ENCODE measurements around the gene SMLR1.

Gene SMLR1

GRCh38 chr6:130825772-130826441 is 1.3 kb upstream of the SMLR1 start:
- no peak for DNase-seq (ENCODE audit: low read depth in 2 of 2)

- DNase-seq (ENCODE audit: low read depth in 2 of 2): no peak
These were observed 562 bp upstream of the SMLR1 start for GRCh38 chr6:130826442-130827246.

- DNase-seq (ENCODE audit: low read depth in 2 of 2): no peak
These were observed 2.2 kb downstream of the SMLR1 start for GRCh38 chr6:130829333-130829910.

GRCh38 chr6:130831607-130832006 is 4.4 kb downstream of the SMLR1 start:
- DNase-seq (ENCODE audit: low read depth in 2 of 2): no peak

GRCh38 chr6:130833569-130833968 is 6.4 kb downstream of the SMLR1 start:
- DNase-seq (ENCODE audit: low read depth in 2 of 2): no peak

GRCh38 chr6:130834482-130835251 is 7.5 kb downstream of the SMLR1 start:
- no peak for DNase-seq (ENCODE audit: low read depth in 2 of 2)

GRCh38 chr6:130836055-130836640 is 8.9 kb downstream of the SMLR1 start:
- DNase-seq (ENCODE audit: low read depth in 2 of 2): no peak

GRCh38 chr6:130837067-130837466 is 9.9 kb downstream of the SMLR1 start:
- no peak for DNase-seq (ENCODE audit: low read depth in 2 of 2)

- no peak for DNase-seq (ENCODE audit: low read depth in 2 of 2)
These were observed 11.1 kb downstream of the SMLR1 start for GRCh38 chr6:130838250-130838860.

GRCh38 chr6:130838951-130839350 is 11.7 kb downstream of the SMLR1 start:
- no peak for DNase-seq (ENCODE audit: low read depth in 2 of 2)

GRCh38 chr6:130839379-130839778 is 12.2 kb downstream of the SMLR1 start:
- DNase-seq (ENCODE audit: low read depth in 2 of 2): no peak

GRCh38 chr6:130840050-130840449 is 12.8 kb downstream of the SMLR1 start:
- no peak for DNase-seq (ENCODE audit: low read depth in 2 of 2)

- DNase-seq (ENCODE audit: low read depth in 2 of 2): no peak
These were observed 14.0 kb downstream of the SMLR1 start for GRCh38 chr6:130841128-130841728.

GRCh38 chr6:130843575-130844320 is 16.5 kb downstream of the SMLR1 start:
- DNase-seq (ENCODE audit: low read depth in 2 of 2): no peak

GRCh38 chr6:130846501-130846900 is 19.3 kb downstream of the SMLR1 start:
- no peak for DNase-seq (ENCODE audit: low read depth in 2 of 2)

GRCh38 chr6:130847001-130847910 is 20.1 kb downstream of the SMLR1 start:
- DNase-seq (ENCODE audit: low read depth in 2 of 2): no peak

- DNase-seq (ENCODE audit: low read depth in 2 of 2): peak; percentile 0 to 4
These were observed 21.7 kb downstream of the SMLR1 start for GRCh38 chr6:130848945-130849344.

GRCh38 chr6:130849594-130849993 is 22.4 kb downstream of the SMLR1 start:
- no peak for DNase-seq (ENCODE audit: low read depth in 2 of 2)

GRCh38 chr6:130851026-130851425 is 23.8 kb downstream of the SMLR1 start:
- no peak for DNase-seq (ENCODE audit: low read depth in 2 of 2)
